RWPE1 (cell line): Measurements from ENCODE around the gene HEATR9.

ENCODE experiments used
- CTCF ChIA-PET: fragments of 350-600 bp; sonication (Branson Sonifier 250); formaldehyde crosslinking; extraction: SDS; loops from one replicate; lab custom pipeline; 2021; lab: Yijun Ruan, JAX
- POLR2A ChIA-PET: fragments of 400-600 bp; formaldehyde crosslinking; extraction: SDS; loops from one replicate; lab custom pipeline; 2020; ENCODE audit warnings: antibody characterized with exemption; ENCODE audit not compliant: low non-redundant PET; lab: Yijun Ruan, JAX
- DNase-seq: peaks from one replicate; pipeline ENCODE4 v3.0.0; 2012; ENCODE audit warnings: low spot score
- H3K27ac ChIP-seq: fragments of 450-650 bp; 2 replicates; pipeline ENCODE4 v1.5.1; 2017
- CTCF ChIP-seq: fragments of 450-650 bp; conservative IDR thresholded peaks from 2 replicates; pipeline ENCODE4 v1.5.1; 2017; ENCODE audit warnings: low read depth, mild to moderate bottlenecking

HEATR9 gene

GRCh38 chr17:35841505-35841904, 27.2 kb downstream of the HEATR9 start:
- DNase-seq = no peak
- H3K27ac ChIP-seq = no peak overlapping the region
- no peak for TF ChIP-seq CTCF
- POLR2A ChIA-PET = no interaction called here
- CTCF ChIA-PET = interaction anchor here (0.6 to 0.9 kb wide), 2 partner anchors 17 to 32 kb away, joined by 3 to 4 read pairs; no protein-coding TSS in a partner anchor

- TF ChIP-seq CTCF = no peak
- POLR2A ChIA-PET = no interaction called here
- DNase-seq = no peak
- H3K27ac ChIP-seq = no peak overlapping the region
- CTCF ChIA-PET = interaction anchor here (0.6 to 0.9 kb wide), 2 partner anchors 17 to 32 kb away, joined by 3 to 4 read pairs; no protein-coding TSS in a partner anchor
Measured at GRCh38 chr17:35841101-35841500, 27.6 kb downstream of the HEATR9 start.

GRCh38 chr17:35825206-35825605, 43.5 kb downstream of the HEATR9 start:
- POLR2A ChIA-PET = no interaction called here
- CTCF ChIA-PET = interaction anchor here (0.9 kb wide), 1 partner anchor 12 kb away, joined by 5 read pairs; no protein-coding TSS in a partner anchor

GRCh38 chr17:35821308-35821707, 47.4 kb downstream of the HEATR9 start:
- no peak for TF ChIP-seq CTCF
- no peak for DNase-seq
- POLR2A ChIA-PET = no interaction called here
- CTCF ChIA-PET = interaction anchor here (0.6 kb wide), 1 partner anchor 203 kb away, joined by 3 read pairs; no protein-coding TSS in a partner anchor
- H3K27ac ChIP-seq = no peak overlapping the region

More at GRCh38 chr17:35825206-35825605, 43.5 kb downstream of the HEATR9 start:
- no peak for DNase-seq
- TF ChIP-seq CTCF = no peak
- H3K27ac ChIP-seq = no peak overlapping the region

- DNase-seq = no peak
- CTCF ChIA-PET = interaction anchor here (0.5 to 0.8 kb wide), 3 partner anchors 23 to 629 kb away, joined by 3 to 5 read pairs (median 4); no protein-coding TSS in a partner anchor
- H3K27ac ChIP-seq = no peak overlapping the region
- POLR2A ChIA-PET = interaction anchor here (1.0 kb wide), 1 partner anchor 10 kb away, joined by 4 read pairs; the partner anchor contains the start of gene TAF15
- TF ChIP-seq CTCF = no peak
Measured at GRCh38 chr17:35819455-35819854, 49.2 kb downstream of the HEATR9 start.

- CTCF ChIA-PET = interaction anchor here (0.6 to 1.3 kb wide), 3 partner anchors 12 to 191 kb away, joined by 3 to 6 read pairs (median 4); no protein-coding TSS in a partner anchor
- TF ChIP-seq CTCF = no peak
Measured at GRCh38 chr17:35817196-35817595, 51.5 kb downstream of the HEATR9 start.

More at GRCh38 chr17:35817196-35817595, 51.5 kb downstream of the HEATR9 start:
- POLR2A ChIA-PET = interaction anchor here (0.6 to 0.8 kb wide), 2 partner anchors 8 to 41 kb away, joined by 3 to 7 read pairs; partner anchors contain the start of gene TAF15
- no peak for DNase-seq
- H3K27ac ChIP-seq = no peak overlapping the region
